Hepatocyte (in vitro differentiated cells): Measurements from ENCODE around the gene STEEP1. TPM values are rescaled to one million over a fixed set of nuclear protein-coding genes. Genes with fewer than 3 reads are reported as not detected.

ENCODE experiments used
- DNase-seq: peaks from one replicate; pipeline ENCODE4 v3.0.0-alpha.2; 2016; ENCODE audit warnings: low spot score
- H2AFZ ChIP-seq: fragments of 200-600 bp; sonication (generic); 2 replicates; pipeline ENCODE4 v1.6.0; 2016; ENCODE audit warnings: antibody characterized with exemption, mild to moderate bottlenecking
- H3K27ac ChIP-seq: fragments of 200-600 bp; sonication (generic); 2 replicates; pipeline ENCODE4 v1.5.1; 2016; ENCODE audit warnings: mild to moderate bottlenecking
- H3K27me3 ChIP-seq: fragments of 200-600 bp; sonication (generic); 2 replicates; pipeline ENCODE4 v1.6.1; 2016
- H3K36me3 ChIP-seq: fragments of 200-600 bp; sonication (generic); replicated peaks from 2 replicates; pipeline ENCODE4 v1.5.1; 2016; ENCODE audit warnings: low read depth; ENCODE audit not compliant: insufficient read depth
- H3K4me1 ChIP-seq: fragments of 200-600 bp; sonication (generic); 2 replicates; pipeline ENCODE4 v1.5.1; 2016; ENCODE audit warnings: mild to moderate bottlenecking, moderate library complexity; ENCODE audit not compliant: insufficient read depth
- H3K4me2 ChIP-seq: fragments of 200-600 bp; sonication (generic); 2 replicates; pipeline ENCODE4 v1.6.0; 2016
- H3K4me3 ChIP-seq: fragments of 200-600 bp; sonication (generic); 2 replicates; pipeline ENCODE4 v1.5.1; 2016; ENCODE audit warnings: mild to moderate bottlenecking
- H3K79me2 ChIP-seq: fragments of 200-600 bp; sonication (generic); 2 replicates; pipeline ENCODE4 v1.6.0; 2017; ENCODE audit warnings: mild to moderate bottlenecking
- H3K9me2 ChIP-seq: fragments of 200-600 bp; sonication (generic); replicated peaks from 2 replicates; pipeline ENCODE4 v1.6.0; 2017; ENCODE audit warnings: mild to moderate bottlenecking; ENCODE audit not compliant: insufficient read depth
- H3K9me3 ChIP-seq: fragments of 200-600 bp; sonication (generic); 2 replicates; pipeline ENCODE4 v1.5.1; 2016; ENCODE audit warnings: low read depth, mild to moderate bottlenecking
- H4K20me1 ChIP-seq: fragments of 200-600 bp; sonication (generic); 2 replicates; pipeline ENCODE4 v1.6.0; 2016; ENCODE audit warnings: mild to moderate bottlenecking; ENCODE audit not compliant: insufficient read depth, poor library complexity, severe bottlenecking
- CTCF ChIP-seq: fragments of 200-600 bp; sonication (generic); IDR thresholded peaks from 2 replicates; pipeline ENCODE4 v1.5.1; 2016; ENCODE audit warnings: antibody characterized with exemption, mild to moderate bottlenecking; ENCODE audit not compliant: poor library complexity
- EZH2 ChIP-seq: fragments of 200-600 bp; sonication (generic); IDR thresholded peaks from 2 replicates; pipeline ENCODE4 v1.6.1; 2016; ENCODE audit warnings: antibody characterized with exemption, mild to moderate bottlenecking, borderline replicate concordance
- EZH2phosphoT487 ChIP-seq: fragments of 200-600 bp; sonication (generic); IDR thresholded peaks from one replicate; pipeline ENCODE4 v1.6.1; 2018; ENCODE audit warnings: antibody characterized with exemption, mild to moderate bottlenecking, low read depth, moderate library complexity; ENCODE audit not compliant: unreplicated experiment, severe bottlenecking
- WGBS: methylation state at CpG from one replicate; pipeline ENCODE4 v1.1.6; 2016; ENCODE audit warnings: low lambda C conversion rate; ENCODE audit errors: missing lambda C conversion rate; 5-methylcytosine and 5-hydroxymethylcytosine counted together
- polyA plus RNA-seq: library from polyadenylated mRNA; unstranded; fragments of >200 nt; fragmentation: Nextera tagmentation; extraction: Ambion mirVana; gene quantifications from 2 replicates; pipeline ENCODE4 v1.2.1, GENCODE V29; 2016
- total RNA-seq: library from RNA; depleted of rRNA; stranded (reverse); fragments of >200 nt; gene quantifications from 2 replicates; pipeline ENCODE4 v1.2.3, GENCODE V29; 2014

The STEEP1 gene
- total and polyA plus RNA-seq, 2 experiments from 2014 or later: 11.1 to 23.8 TPM

GRCh38 chrX:119570351-119570835, 5.2 kb upstream of the STEEP1 start:
- no peaks in the 10 kb centered on the region for H4K20me1 ChIP-seq
- no peak overlapping the region for H3K4me2 ChIP-seq
- WGBS: 87% methylated on average over 6 of the region's 6 CpGs
- DNase-seq: no peak
- no peak overlapping the region for H2AFZ ChIP-seq
- H3K4me3 ChIP-seq: no peak overlapping the region
- H3K36me3 ChIP-seq: no peaks in the 10 kb centered on the region
- H3K27me3 ChIP-seq: no peaks in the 10 kb centered on the region
- TF ChIP-seq EZH2phosphoT487: no peak
- TF ChIP-seq CTCF: no peak
- no peak for TF ChIP-seq EZH2
- H3K27ac ChIP-seq: no peak overlapping the region
- no peaks in the 10 kb centered on the region for H3K9me2 ChIP-seq
- no peaks in the 10 kb centered on the region for H3K4me1 ChIP-seq
- peaks cover 3% of the 10 kb centered on the region for H3K79me2 ChIP-seq
- no peaks in the 10 kb centered on the region for H3K9me3 ChIP-seq

GRCh38 chrX:119552508-119552907, 12.7 kb downstream of the STEEP1 start:
- TF ChIP-seq EZH2phosphoT487: no peak
- no peak for TF ChIP-seq EZH2
- no peak for TF ChIP-seq CTCF
- Histone ChIP-seq H3K4me3 (no peak overlapping the region), H3K27me3 (no peaks in the 10 kb centered on the region), H3K9me3 (no peaks in the 10 kb centered on the region), H3K79me2 (no peaks in the 10 kb centered on the region), H3K4me2 (no peak overlapping the region), H2AFZ (no peak overlapping the region), H3K36me3 (no peaks in the 10 kb centered on the region), H4K20me1 (no peaks in the 10 kb centered on the region), H3K4me1 (no peaks in the 10 kb centered on the region), H3K27ac (peak overlapping the region; percentile 20), H3K9me2 (no peaks in the 10 kb centered on the region)
- WGBS: 69% methylated on average over 3 of the region's 3 CpGs
- DNase-seq: peak; percentile 11

GRCh38 chrX:119549327-119550016, 15.7 kb downstream of the STEEP1 start:
- no peaks in the 10 kb centered on the region for H3K4me1 ChIP-seq
- H3K9me2 ChIP-seq: no peaks in the 10 kb centered on the region
- WGBS: 57% methylated on average over 7 of the region's 7 CpGs
- no peaks in the 10 kb centered on the region for H3K79me2 ChIP-seq
- TF ChIP-seq EZH2: no peak
- TF ChIP-seq EZH2phosphoT487: no peak
- TF ChIP-seq CTCF: no peak
- H3K27ac ChIP-seq: no peak overlapping the region
- DNase-seq: no peak
- no peaks in the 10 kb centered on the region for H4K20me1 ChIP-seq
- no peak overlapping the region for H3K4me3 ChIP-seq
- no peaks in the 10 kb centered on the region for H3K27me3 ChIP-seq
- no peaks in the 10 kb centered on the region for H3K36me3 ChIP-seq
- no peak overlapping the region for H3K4me2 ChIP-seq
- H2AFZ ChIP-seq: no peak overlapping the region
- H3K9me3 ChIP-seq: no peaks in the 10 kb centered on the region
